OCI-LY1 (cell line): ENCODE measurements around the gene RP9.

Experiments used
- CTCF ChIP-seq: fragments of 200-600 bp; sonication (generic), shearing (Covaris generic); IDR thresholded peaks from 2 replicates; pipeline ENCODE4 v1.5.1; 2017; ENCODE audit warnings: mild to moderate bottlenecking, antibody characterized with exemption, low read length, moderate library complexity, mixed read lengths
- EZH2 ChIP-seq: fragments of 200-600 bp; sonication (generic), shearing (Covaris generic); IDR thresholded peaks from 2 replicates; pipeline ENCODE4 v1.8.0; 2017; ENCODE audit warnings: borderline replicate concordance, mixed run types, mild to moderate bottlenecking, antibody characterized with exemption, low read length, moderate library complexity, mixed read lengths

- TF ChIP-seq CTCF (no peak), EZH2 (no peak)
Observed at GRCh38 chr7:33101906-33102305, 7.3 kb downstream of the RP9 start.
